Kidney (tissue), 14 donors: ENCODE measurements around the gene DSTN. TPM values are rescaled to one million over a fixed set of nuclear protein-coding genes. Genes with fewer than 3 reads are reported as not detected.

Experiments
- DNase-seq, 5 donors: peaks; one replicate each; pipeline ENCODE4 v3.0.0-alpha.2; 2013 to 2020
- FAIRE-seq: peaks from 2 replicates; lab custom pipeline; 2012; peaks lifted over from hg19 to GRCh38; lab: Jason Lieb, UNC
- H3K27ac ChIP-seq, 2 donors: one replicate each; pipeline ENCODE4 v1.7.0; 2013; ENCODE audit warnings: low read depth in 2 of 2, low read length in 2 of 2, inconsistent platforms in 1 of 2
- H3K27me3 ChIP-seq: one replicate; pipeline ENCODE4 v1.7.1; 2013; ENCODE audit warnings: low read length, inconsistent platforms; ENCODE audit not compliant: control insufficient read depth, insufficient read depth
- H3K36me3 ChIP-seq, 3 donors: one replicate each; pipeline versions ENCODE4 v1.7.0 to v1.7.1; 2013; ENCODE audit warnings: low read length in 3 of 3, control low read depth in 1 of 3, inconsistent platforms in 1 of 3; ENCODE audit not compliant: insufficient read depth in 3 of 3, control insufficient read depth in 2 of 3
- H3K4me1 ChIP-seq, 3 donors: one replicate each; pipeline versions ENCODE4 v1.7.0 to v1.7.1; 2013; ENCODE audit warnings: low read length in 3 of 3, inconsistent platforms in 1 of 3, low read depth in 1 of 3; ENCODE audit not compliant: control insufficient read depth in 2 of 3, insufficient read depth in 2 of 3
- H3K4me3 ChIP-seq, 3 donors: one replicate each; pipeline versions ENCODE4 v1.7.0 to v1.8.1; 2013; ENCODE audit warnings: low read length in 3 of 3, control low read depth in 1 of 3, inconsistent platforms in 1 of 3
- H3K9ac ChIP-seq, 3 donors: one replicate each; pipeline versions ENCODE4 v1.7.0 to v1.7.1; 2013; ENCODE audit warnings: low read length in 3 of 3, control low read depth in 1 of 3, inconsistent platforms in 1 of 3
- H3K9me3 ChIP-seq, 3 donors: one replicate each; pipeline versions ENCODE4 v1.7.0 to v1.7.1; 2013; ENCODE audit warnings: low read length in 3 of 3, control low read depth in 1 of 3, inconsistent platforms in 1 of 3; ENCODE audit not compliant: control insufficient read depth in 2 of 3, insufficient read depth in 1 of 3
- CTCF ChIP-seq: IDR thresholded peaks from 3 replicates; pipeline ENCODE4 v1.5.1; 2012; ENCODE audit warnings: mild to moderate bottlenecking, moderate library complexity, borderline replicate concordance; ENCODE audit not compliant: insufficient read depth; ENCODE audit errors: extremely low read depth
- intact Hi-C: fragments of 100-400 bp; cut with DNase I; formaldehyde crosslinking; loops from one replicate; pipeline ENCODE4 v1.11.1; 2022
- polyA plus RNA-seq: library from polyadenylated mRNA; stranded (reverse); fragments of 350-450 nt; fragmentation: Illumina TruSeq; extraction: RNeasy Lipid Tissue Mini Kit (QIAGEN cat#74804); gene quantifications from one replicate; pipeline ENCODE4 v1.2.3, GENCODE V29; 2014; ENCODE audit warnings: low read depth, low replicate concordance; ENCODE audit not compliant: insufficient read depth
- total RNA-seq: library from RNA; stranded (reverse); fragmentation: NEBNext Ultra II Directional; extraction: Animal tissue kit (Norgen Biotek cat#: 25700); gene quantifications from one replicate; pipeline ENCODE4 v1.2.1, GENCODE V29; 2021
- donor health status: control.
- donor health status: control.
- donor health status: control.
- donor health status: control.
- donor health status: control.
- donor health status: DM: yes; HTN: yes; CAD: no.
- donor health status: Normal renal cell carcinoma (clear cell type).

DSTN gene
- total and polyA plus RNA-seq, 2 donors from 2014 or later: 409 to 525 TPM

- Histone ChIP-seq H3K4me3 (no peak overlapping the region), H3K27ac (peak overlapping the region; percentile 35 to 79), H3K4me1 (peaks cover 0 to 20% (median 8%) of the 10 kb centered on the region in 3 donors), H3K36me3 (no peaks in the 10 kb centered on the region), H3K9ac (no peak overlapping the region), H3K9me3 (no peaks in the 10 kb centered on the region), H3K27me3 (no peaks in the 10 kb centered on the region)
- FAIRE-seq (no peak), DNase-seq (peak in 1 of 5 donors; percentile 76)
- intact Hi-C loops: no loop called here
- TF ChIP-seq CTCF: no peak
These were observed 26.2 kb upstream of the DSTN start for GRCh38 chr20:17543531-17544131.

DNA sequence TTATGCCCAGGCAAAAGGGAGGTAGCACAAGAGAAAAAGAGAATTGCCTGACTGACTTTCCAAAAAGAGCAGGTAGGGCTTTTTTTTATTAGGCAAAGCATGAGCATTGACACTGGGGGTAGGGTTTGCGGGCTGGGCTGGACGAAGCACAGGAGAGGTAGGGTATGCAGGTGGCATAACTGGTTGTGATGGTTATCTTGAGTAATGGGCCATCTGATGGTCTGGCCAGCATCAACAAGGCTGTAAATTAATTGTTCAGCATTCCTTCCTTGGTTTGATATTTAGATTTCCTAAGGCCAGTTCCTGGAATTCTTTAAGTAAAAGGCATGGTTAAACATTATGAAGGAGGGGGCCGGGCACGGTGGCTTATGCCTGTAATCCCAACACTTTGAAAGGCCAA lies 24.7 kb upstream of the DSTN start:
- no peak for TF ChIP-seq CTCF
- FAIRE-seq (no peak), DNase-seq (peak in 2 of 5 donors; percentile 55 to 59)
- no peaks in the 10 kb centered on the region for H3K9me3 ChIP-seq
- H3K36me3 ChIP-seq: no peaks in the 10 kb centered on the region
- H3K27ac ChIP-seq: peak overlapping the region in 1 of 2 donors; percentile 26
- no peak overlapping the region for H3K4me3 ChIP-seq
- intact Hi-C loops: no loop called here
- no peaks in the 10 kb centered on the region for H3K27me3 ChIP-seq
- peak overlapping the region in 1 of 3 donors; percentile 49 for H3K9ac ChIP-seq
- peaks cover 0 to 20% (median 8%) of the 10 kb centered on the region in 3 donors for H3K4me1 ChIP-seq

GRCh38 chr20:17549131-17549530 lies 20.7 kb upstream of the DSTN start:
- intact Hi-C loops: no loop called here
- no peaks in the 10 kb centered on the region for H3K9me3 ChIP-seq
- FAIRE-seq (no peak), DNase-seq (no peak)
- H3K4me1 ChIP-seq: peaks cover 0 to 15% (median under 1%) of the 10 kb centered on the region in 3 donors
- H3K4me3 ChIP-seq: no peak overlapping the region
- no peak overlapping the region for H3K27ac ChIP-seq
- H3K27me3 ChIP-seq: no peaks in the 10 kb centered on the region
- no peaks in the 10 kb centered on the region for H3K36me3 ChIP-seq
- TF ChIP-seq CTCF: no peak
- no peak overlapping the region for H3K9ac ChIP-seq
